NCI-H2029 (cell line): ENCODE data around the gene C11orf42.
A peak's percentile ranks its signal among the peaks of the same experiment; 100 is the strongest.
"Not testable (repeated sequence)": the region's sequence is repeated elsewhere in the genome, so short reads cannot be mapped to it uniquely, and the experiment has no call there.

Experiments used
- DNase-seq: peaks from one replicate; lab custom pipeline; 2025; lab: John Stamatoyannopoulos, UW

Gene C11orf42

GRCh38 chr11:6223854-6224253, 18.5 kb downstream of the C11orf42 start:
- no peak for DNase-seq

- DNase-seq, result no peak
Measured at GRCh38 chr11:6224421-6224820, 19.1 kb downstream of the C11orf42 start.

DNA sequence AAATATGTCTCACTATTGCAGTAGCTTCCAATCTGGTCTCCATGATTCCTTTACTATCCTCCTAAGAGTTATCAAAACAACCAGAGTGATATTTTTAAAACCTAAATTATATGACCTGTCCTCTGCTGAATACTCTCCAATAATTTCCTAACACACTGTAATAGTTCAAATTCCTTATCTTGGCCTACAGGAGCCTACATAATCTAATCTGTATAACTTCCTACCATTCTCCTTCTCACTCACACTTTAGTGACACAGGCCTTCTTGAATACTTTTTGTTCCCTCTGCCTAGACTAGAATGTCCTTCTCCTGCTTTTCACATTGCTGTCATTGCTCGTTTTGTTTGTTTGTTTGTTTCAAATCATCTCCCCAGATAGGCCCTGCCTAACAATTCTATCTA, 19.7 kb downstream of the C11orf42 start:
- DNase-seq, result no peak

DNA sequence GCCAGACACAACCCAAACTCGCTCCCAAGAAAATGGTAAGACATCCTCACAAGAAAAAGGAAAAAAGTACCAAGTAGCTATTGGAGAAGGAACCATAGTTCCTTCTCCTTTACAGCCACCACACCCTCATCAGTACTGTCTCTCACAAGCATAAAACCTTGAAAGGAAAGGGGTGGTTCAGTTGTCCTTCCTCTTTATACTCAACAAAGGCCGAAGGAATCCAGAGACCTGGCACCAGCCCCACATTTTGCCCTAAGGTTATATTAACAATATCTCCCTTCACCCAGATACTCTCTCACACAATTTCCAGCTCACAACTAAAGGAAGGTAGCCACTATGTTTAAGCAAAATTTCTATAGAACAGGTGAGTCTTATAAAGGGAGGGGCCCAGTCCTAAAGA, 20.5 kb downstream of the C11orf42 start:
- no peak for DNase-seq

DNA sequence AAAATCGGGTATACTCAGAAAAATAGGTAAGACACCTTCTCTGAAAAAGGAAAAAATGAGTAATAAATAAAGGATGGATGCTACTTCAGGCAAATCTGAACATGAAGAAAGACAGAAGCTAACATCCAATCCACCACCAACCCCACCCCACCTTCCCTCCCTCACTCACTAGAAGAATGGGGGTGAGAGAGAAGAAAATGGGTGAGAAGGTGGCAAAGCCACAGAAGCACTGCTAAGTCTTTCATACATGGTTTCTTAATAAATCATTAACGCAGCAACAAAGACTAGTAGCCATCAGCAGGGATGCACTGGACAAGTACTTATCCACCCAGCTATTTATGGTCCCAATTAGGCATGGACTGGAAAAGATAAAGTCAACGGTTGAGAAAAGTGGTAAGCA, 23.2 kb downstream of the C11orf42 start:
- no peak for DNase-seq

- no peak for DNase-seq
Measured at GRCh38 chr11:6229911-6230310, 24.6 kb downstream of the C11orf42 start.

GRCh38 chr11:6232899-6233298, 27.5 kb downstream of the C11orf42 start:
- no peak for DNase-seq

GRCh38 chr11:6233984-6234386, 28.6 kb downstream of the C11orf42 start:
- DNase-seq, result no peak

- DNase-seq, result peak; percentile 99
Measured at GRCh38 chr11:6234387-6235107, 29.2 kb downstream of the C11orf42 start, which contains the start of gene FHIP1B. FHIP1B (minus strand) TSS chr11:6234636; CDS start chr11:6224516, 10,120 bp downstream.

GRCh38 chr11:6237266-6237665, 31.9 kb downstream of the C11orf42 start:
- no peak for DNase-seq

- peak; percentile 14 for DNase-seq
Measured at GRCh38 chr11:6237761-6238302, 32.5 kb downstream of the C11orf42 start.

DNA sequence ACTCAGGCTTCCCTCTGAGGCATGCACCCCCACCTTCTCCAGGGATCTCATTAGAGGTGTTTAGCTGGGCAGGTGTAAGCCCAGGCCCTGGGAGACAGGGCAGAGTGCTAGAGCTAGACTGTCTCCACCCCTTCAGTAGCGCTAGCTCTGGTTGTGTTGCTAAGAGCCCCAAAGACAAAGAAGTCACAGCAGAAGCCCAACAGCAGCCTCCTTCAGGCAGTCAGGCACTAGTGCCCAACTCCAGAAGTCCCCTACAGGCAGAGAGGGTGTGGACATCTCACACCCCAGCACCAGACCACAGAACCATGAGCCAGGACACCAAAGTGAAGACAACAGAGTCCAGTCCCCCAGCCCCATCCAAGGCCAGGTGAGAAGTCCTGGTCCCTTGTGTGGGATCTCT, 33.5 kb downstream of the C11orf42 start, which contains the start of gene CNGA4:
Gene CNGA4, plus strand, starts transcription at position 188 of the 400 bp plus-strand sequence. Its CDS starts 118 bp downstream, at position 306.
- DNase-seq, result peak; percentile 26

DNA sequence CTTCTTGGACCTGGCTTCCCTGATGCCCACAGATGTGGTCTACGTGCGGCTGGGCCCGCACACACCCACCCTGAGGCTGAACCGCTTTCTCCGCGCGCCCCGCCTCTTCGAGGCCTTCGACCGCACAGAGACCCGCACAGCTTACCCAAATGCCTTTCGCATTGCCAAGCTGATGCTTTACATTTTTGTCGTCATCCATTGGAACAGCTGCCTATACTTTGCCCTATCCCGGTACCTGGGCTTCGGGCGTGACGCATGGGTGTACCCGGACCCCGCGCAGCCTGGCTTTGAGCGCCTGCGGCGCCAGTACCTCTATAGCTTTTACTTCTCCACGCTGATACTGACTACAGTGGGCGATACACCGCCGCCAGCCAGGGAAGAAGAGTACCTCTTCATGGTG, 34.8 kb downstream of the C11orf42 start:
- DNase-seq, result no peak

DNA sequence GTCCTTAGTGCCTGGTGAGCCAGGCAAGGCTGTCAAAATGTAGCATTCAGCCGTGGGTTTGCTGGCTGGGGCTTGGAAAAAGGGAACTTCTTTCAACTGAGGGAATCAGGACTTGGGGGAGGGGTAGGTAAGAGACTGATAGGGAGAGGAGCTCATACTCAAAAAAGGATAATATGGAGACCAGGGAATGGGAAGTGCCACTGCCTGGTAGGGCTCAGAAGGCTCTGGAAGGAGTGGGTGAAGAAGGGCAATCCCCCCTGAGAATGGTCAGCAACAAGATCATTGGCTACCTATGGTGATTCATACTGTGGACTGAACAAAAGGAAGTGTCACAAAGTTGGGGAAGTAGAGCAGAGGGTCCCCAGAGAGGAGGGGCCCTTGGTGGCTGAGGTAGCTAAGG, 35.4 kb downstream of the C11orf42 start:
- DNase-seq, result no peak

GRCh38 chr11:6241316-6241715, 36.0 kb downstream of the C11orf42 start:
- no peak for DNase-seq

GRCh38 chr11:6245536-6245935, 40.2 kb downstream of the C11orf42 start:
- no peak for DNase-seq

GRCh38 chr11:6248248-6248647, 42.9 kb downstream of the C11orf42 start:
- DNase-seq, result no peak

DNA sequence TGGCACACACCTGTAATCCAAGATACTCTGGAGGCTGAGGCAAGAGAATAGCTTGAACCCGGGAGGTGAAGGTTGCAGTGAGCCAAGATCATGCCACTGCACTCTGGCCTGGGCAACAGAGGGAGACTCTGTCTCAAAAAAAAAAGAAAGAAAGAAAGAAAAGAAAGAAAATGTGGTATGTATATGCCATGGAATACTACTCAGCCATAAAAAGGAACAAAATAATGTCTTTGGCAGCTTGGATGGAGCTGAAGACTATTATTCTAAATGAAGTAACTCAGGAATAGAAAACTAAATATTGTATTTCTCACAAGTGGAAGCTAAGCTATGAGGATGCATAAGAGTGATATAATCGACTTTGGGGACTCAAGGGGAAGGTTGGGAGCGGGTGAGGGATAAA, 43.5 kb downstream of the C11orf42 start:
- not testable (repeated sequence) for DNase-seq

DNA sequence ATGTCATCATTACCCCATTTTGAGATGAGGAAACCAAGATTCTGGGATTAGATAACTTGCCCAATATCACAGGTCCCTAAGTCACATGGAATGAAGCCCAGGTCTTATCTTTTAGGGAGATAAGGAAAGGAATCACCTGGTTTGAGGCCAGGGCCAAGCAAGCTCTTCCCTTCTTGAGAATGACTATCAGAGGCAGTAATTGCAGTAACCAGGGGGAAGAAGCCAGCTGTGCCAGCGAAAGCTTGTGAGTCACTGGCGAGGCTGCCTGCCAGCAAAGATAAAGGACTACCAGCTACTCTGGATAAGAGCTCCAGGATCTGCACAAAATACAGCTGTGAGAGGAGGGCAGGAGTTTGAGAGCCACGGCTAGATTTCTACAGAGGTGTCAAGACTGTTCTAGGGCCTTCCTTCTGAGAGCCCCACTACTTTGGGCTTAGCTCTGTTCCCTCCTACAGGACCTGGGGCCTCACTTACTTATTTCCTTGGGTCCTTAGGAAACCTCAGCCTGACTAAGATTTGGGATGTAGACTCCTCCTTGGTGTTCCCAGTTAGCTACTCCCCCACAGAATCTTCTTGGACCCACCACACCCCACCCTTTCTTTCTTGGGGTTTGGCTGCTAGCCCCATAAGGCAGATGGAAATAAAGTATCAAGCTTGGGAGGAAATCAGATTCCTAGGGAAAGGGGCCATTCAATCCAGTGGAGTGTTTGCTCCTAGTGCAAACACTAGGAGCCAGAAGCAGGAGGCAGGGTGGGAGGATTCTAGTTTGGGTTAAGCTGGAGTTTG, 44.6 kb downstream of the C11orf42 start:
- DNase-seq, result peak; percentile 48

DNA sequence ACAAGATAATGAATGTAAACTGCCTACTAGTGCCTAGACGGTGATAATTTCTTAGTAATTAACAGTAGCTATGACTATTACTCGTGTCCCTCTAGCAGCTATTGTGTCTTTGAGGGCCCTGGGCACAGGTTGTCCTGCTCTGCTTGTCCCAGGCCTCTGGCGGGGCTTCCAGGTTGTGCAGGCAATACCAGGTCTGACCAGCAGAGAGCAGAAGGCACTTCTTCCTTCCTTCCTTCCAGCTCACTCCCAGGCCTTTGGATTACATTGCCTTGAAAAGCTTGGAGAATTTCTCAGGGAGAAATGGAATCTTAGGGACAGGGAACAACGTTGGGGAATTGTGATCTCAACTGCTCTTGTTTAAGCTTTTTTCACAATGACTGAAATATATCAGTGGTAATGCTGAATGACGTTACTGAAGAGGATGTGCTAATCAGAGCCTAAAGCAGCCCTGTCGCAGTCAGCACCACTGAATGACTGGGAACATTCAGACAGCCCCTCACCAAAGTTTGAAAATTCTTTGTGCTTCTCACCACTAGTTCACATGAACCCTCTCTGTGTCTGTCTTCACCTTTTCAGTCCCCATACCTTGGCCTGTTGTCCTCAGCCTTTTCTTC, 45.9 kb downstream of the C11orf42 start:
- DNase-seq, result peak; percentile 3

DNA sequence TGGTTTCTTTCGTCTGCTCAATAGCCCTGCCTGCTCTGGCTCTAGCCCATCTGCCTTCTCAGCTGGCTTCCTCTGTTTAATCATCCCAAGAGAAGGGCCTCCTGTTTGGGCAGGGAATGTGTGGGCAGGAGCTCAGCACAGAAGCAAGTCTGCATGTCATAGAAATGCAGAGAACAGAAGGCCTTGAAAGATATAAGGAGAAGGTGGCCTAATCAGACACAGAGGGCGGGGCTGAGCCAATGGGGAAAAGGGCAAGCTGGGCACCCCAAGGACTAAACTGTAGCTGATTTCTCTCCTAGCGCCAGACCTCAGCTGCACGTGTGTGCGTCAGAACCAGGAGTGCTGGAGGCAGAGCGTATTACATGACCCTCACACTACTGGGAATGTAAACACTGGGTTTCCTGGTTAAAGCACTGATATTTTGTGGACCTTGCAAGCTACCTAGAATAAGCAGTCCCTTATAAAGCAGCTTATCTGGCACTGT, 46.7 kb downstream of the C11orf42 start:
- DNase-seq, result peak; percentile 31

DNA sequence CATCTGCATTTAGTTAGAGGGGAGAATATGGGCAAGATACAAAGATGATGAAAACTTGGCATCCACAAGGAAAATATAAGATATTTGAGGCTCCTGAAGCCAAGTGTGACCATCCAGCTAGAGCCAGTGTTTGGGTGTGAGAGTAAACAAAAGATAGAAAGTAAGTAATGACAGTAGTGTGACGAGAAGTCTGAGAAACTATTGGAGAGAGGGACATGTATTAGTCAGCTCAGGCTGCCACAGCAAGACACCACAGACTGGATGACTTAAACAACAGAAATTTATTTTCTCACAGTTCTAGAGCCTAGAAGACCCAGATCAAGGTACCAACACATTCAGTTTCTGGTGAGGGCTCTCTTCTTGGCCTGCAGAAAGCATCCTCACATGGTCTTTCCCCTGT, 47.8 kb downstream of the C11orf42 start:
- DNase-seq, result no peak
